ENCODE measurements around the gene PMVK. TPM values are rescaled to one million over a fixed set of nuclear protein-coding genes. Genes with fewer than 3 reads are reported as not detected.
A peak's percentile ranks its signal among the peaks of the same experiment; 100 is the strongest.

Gene PMVK
- total and polyA plus RNA-seq, 4 donors = 9.7 to 37.3 (median 18.6) TPM

- no peak overlapping the region for H3K4me3 ChIP-seq (ENCODE audit: low read depth in 1 of 3, low read length in 3 of 3)
- H3K27me3 ChIP-seq (ENCODE audit: control insufficient read depth in 4 of 4, insufficient read depth in 4 of 4, low read length in 3 of 4) = no peaks in the 10 kb centered on the region
- peaks cover 6 to 40% (median 22%) of the 10 kb centered on the region in 4 donors for H3K4me1 ChIP-seq (ENCODE audit: control insufficient read depth in 4 of 4, insufficient read depth in 4 of 4, low read length in 3 of 4)
- TF ChIP-seq GABPA (IDR thresholded peaks at IDR 0.05 in 1 of 2, conservative IDR thresholded peaks at IDR 0.05 in 1 of 2) = no peak
- no peak for TF ChIP-seq TAF1 (conservative IDR thresholded peaks at IDR 0.05)
- no peak for TF ChIP-seq MAX (IDR thresholded peaks at IDR 0.05)
- no peak for TF ChIP-seq FOXA1 (IDR thresholded peaks at IDR 0.05)
- no peak for TF ChIP-seq YY1 (IDR thresholded peaks at IDR 0.05)
- TF ChIP-seq ZBTB33 (IDR thresholded peaks at IDR 0.05) = no peak
- H3K9ac ChIP-seq (ENCODE audit: low read depth in 1 of 2, low read length in 2 of 2) = no peak overlapping the region
- no peaks in the 10 kb centered on the region for H3K9me3 ChIP-seq (ENCODE audit: control insufficient read depth in 4 of 4, low read length in 3 of 4)
- no peak for DNase-seq (ENCODE audit: low spot score)
- peaks cover 0 to 22% (median 3%) of the 10 kb centered on the region in 4 donors for H3K36me3 ChIP-seq (ENCODE audit: control insufficient read depth in 4 of 4, insufficient read depth in 3 of 4, low read depth in 1 of 4, low read length in 3 of 4)
- 86% methylated on average over 17 of the region's 17 CpGs for WGBS
- H3K27ac ChIP-seq (ENCODE audit: low read depth in 1 of 2, low read length in 2 of 2) = no peak overlapping the region
Observed at GRCh38 chr1:154945962-154946850, 9.7 kb upstream of the PMVK start.

GRCh38 chr1:154945160-154945961, 8.8 kb upstream of the PMVK start:
- Histone ChIP-seq H3K27me3 (ENCODE audit: control insufficient read depth in 4 of 4, insufficient read depth in 4 of 4, low read length in 3 of 4) (no peaks in the 10 kb centered on the region), H3K4me3 (ENCODE audit: low read depth in 1 of 3, low read length in 3 of 3) (no peak overlapping the region), H3K9me3 (ENCODE audit: control insufficient read depth in 4 of 4, low read length in 3 of 4) (no peaks in the 10 kb centered on the region), H3K27ac (ENCODE audit: low read depth in 1 of 2, low read length in 2 of 2) (peak overlapping the region; percentile 60 to 73), H3K36me3 (ENCODE audit: control insufficient read depth in 4 of 4, insufficient read depth in 3 of 4, low read depth in 1 of 4, low read length in 3 of 4) (peaks cover 0 to 14% (median 1%) of the 10 kb centered on the region in 4 donors), H3K4me1 (ENCODE audit: control insufficient read depth in 4 of 4, insufficient read depth in 4 of 4, low read length in 3 of 4) (peaks cover 6 to 42% (median 22%) of the 10 kb centered on the region in 4 donors), H3K9ac (ENCODE audit: low read depth in 1 of 2, low read length in 2 of 2) (no peak overlapping the region)
- WGBS = 75% methylated on average over 15 of the region's 15 CpGs
- no peak for DNase-seq (ENCODE audit: low spot score)
- TF ChIP-seq GABPA (IDR thresholded peaks at IDR 0.05 in 1 of 2, conservative IDR thresholded peaks at IDR 0.05 in 1 of 2) (peak in 1 of 2 donors; percentile 3), MAX (IDR thresholded peaks at IDR 0.05) (no peak)

- H3K4me1 ChIP-seq (ENCODE audit: control insufficient read depth in 4 of 4, insufficient read depth in 4 of 4, low read length in 3 of 4) = peaks cover 6 to 46% (median 22%) of the 10 kb centered on the region in 4 donors
- no peak overlapping the region for H3K4me3 ChIP-seq (ENCODE audit: low read depth in 1 of 3, low read length in 3 of 3)
- H3K9ac ChIP-seq (ENCODE audit: low read depth in 1 of 2, low read length in 2 of 2) = peak overlapping the region; percentile 51 to 78
- peak; percentile 59 for DNase-seq (ENCODE audit: low spot score)
- WGBS = 27% methylated on average over 9 of the region's 9 CpGs
- H3K27me3 ChIP-seq (ENCODE audit: control insufficient read depth in 4 of 4, insufficient read depth in 4 of 4, low read length in 3 of 4) = no peaks in the 10 kb centered on the region
- peak overlapping the region; percentile 60 to 73 for H3K27ac ChIP-seq (ENCODE audit: low read depth in 1 of 2, low read length in 2 of 2)
- H3K36me3 ChIP-seq (ENCODE audit: control insufficient read depth in 4 of 4, insufficient read depth in 3 of 4, low read depth in 1 of 4, low read length in 3 of 4) = peaks cover 0 to 13% (median 1%) of the 10 kb centered on the region in 4 donors
- H3K9me3 ChIP-seq (ENCODE audit: control insufficient read depth in 4 of 4, low read length in 3 of 4) = no peaks in the 10 kb centered on the region
- TF ChIP-seq TAF1 (conservative IDR thresholded peaks at IDR 0.05) (no peak), YY1 (IDR thresholded peaks at IDR 0.05) (no peak), JUND (IDR thresholded peaks at IDR 0.05) (peak in 1 of 2 donors; percentile 31), MAX (IDR thresholded peaks at IDR 0.05) (no peak), FOXA2 (IDR thresholded peaks at IDR 0.05) (no peak), NR2F2 (IDR thresholded peaks at IDR 0.05) (no peak), GABPA (IDR thresholded peaks at IDR 0.05 in 1 of 2, conservative IDR thresholded peaks at IDR 0.05 in 1 of 2) (peak in 1 of 2 donors; percentile 45), RAD21 (IDR thresholded peaks at IDR 0.05) (peak in 1 of 2 donors; percentile 58), HNF4A (conservative IDR thresholded peaks at IDR 0.05) (peak; percentile 82 to 87), CTCF (IDR thresholded peaks at IDR 0.05; ENCODE audit: low read depth, low read length, missing input control) (no peak), RXRA (IDR thresholded peaks at IDR 0.05) (peak; percentile 75 to 80), ATF3 (IDR thresholded peaks at IDR 0.05) (no peak), ZBTB33 (IDR thresholded peaks at IDR 0.05) (no peak), HNF4G (IDR thresholded peaks at IDR 0.05) (peak; percentile 53)
Observed at GRCh38 chr1:154944401-154945159, 8.1 kb upstream of the PMVK start.

All from liver (tissue), 9 donors.